GM19397 (cell line): ENCODE measurements around the gene GAB1.

Experiments
- ATAC-seq: cut with Tn5 transposase; IDR thresholded peaks from one replicate; pipeline ENCODE4 v1.9.1; 2021; ENCODE audit warnings: mild to moderate bottlenecking, moderate library complexity; ENCODE audit not compliant: unreplicated experiment

GAB1 gene

GRCh38 chr4:143383005-143383574, 46.4 kb downstream of the GAB1 start:
- ATAC-seq: no peak

- ATAC-seq: no peak
Measured at GRCh38 chr4:143384381-143384994, 47.8 kb downstream of the GAB1 start.

GRCh38 chr4:143386812-143387211, 50.1 kb downstream of the GAB1 start:
- ATAC-seq: no peak

- no peak for ATAC-seq
Measured at GRCh38 chr4:143389579-143390195, 53.0 kb downstream of the GAB1 start.

GRCh38 chr4:143390764-143391163, 54.1 kb downstream of the GAB1 start:
- ATAC-seq: no peak

- ATAC-seq: no peak
Measured at GRCh38 chr4:143391261-143391660, 54.6 kb downstream of the GAB1 start.

GRCh38 chr4:143391895-143392294, 55.2 kb downstream of the GAB1 start:
- no peak for ATAC-seq

GRCh38 chr4:143393195-143393594, 56.5 kb downstream of the GAB1 start:
- ATAC-seq: no peak

- ATAC-seq: no peak
Measured at GRCh38 chr4:143394739-143395453, 58.2 kb downstream of the GAB1 start.

GRCh38 chr4:143396695-143397094, 60.0 kb downstream of the GAB1 start:
- ATAC-seq: no peak

- no peak for ATAC-seq
Measured at GRCh38 chr4:143397335-143397734, 60.7 kb downstream of the GAB1 start.

GRCh38 chr4:143397887-143398286, 61.2 kb downstream of the GAB1 start:
- ATAC-seq: no peak

- no peak for ATAC-seq
Measured at GRCh38 chr4:143399113-143399949, 62.7 kb downstream of the GAB1 start.

- no peak for ATAC-seq
Measured at GRCh38 chr4:143400082-143400481, 63.4 kb downstream of the GAB1 start.

- no peak for ATAC-seq
Measured at GRCh38 chr4:143402776-143403552, 66.3 kb downstream of the GAB1 start.

GRCh38 chr4:143403553-143403820, 66.8 kb downstream of the GAB1 start:
- ATAC-seq: no peak

- ATAC-seq: peak; percentile 92
Measured at GRCh38 chr4:143404555-143404954, 67.9 kb downstream of the GAB1 start.

- peak; percentile 17 for ATAC-seq
Measured at GRCh38 chr4:143405075-143405730, 68.5 kb downstream of the GAB1 start.

- no peak for ATAC-seq
Measured at GRCh38 chr4:143406523-143406922, 69.8 kb downstream of the GAB1 start.

- no peak for ATAC-seq
Measured at GRCh38 chr4:143407474-143407873, 70.8 kb downstream of the GAB1 start.
